Endothelial cell of umbilical vein (primary cell): ENCODE data around the gene MORC1. TPM values are rescaled to one million over a fixed set of nuclear protein-coding genes. Genes with fewer than 3 reads are reported as not detected.

Source experiments
- BruUV-seq: library from RNA; stranded (reverse); fragments of 400-500 nt; replicated peaks from 2 replicates; lab custom pipeline; 2021; lab: Mats Ljungman, UMichigan
- CTCF ChIA-PET: fragments of 300-600, 350-600 bp; sonication (Branson Sonifier 250); formaldehyde crosslinking; loops from one replicate; lab custom pipeline; 2021; ENCODE audit warnings: antibody characterized with exemption, inconsistent platforms; lab: Charles Lee
- POLR2A ChIA-PET: fragments of 300-600, 350-600 bp; sonication (Branson Sonifier 250); formaldehyde crosslinking; loops from one replicate; lab custom pipeline; 2021; ENCODE audit warnings: antibody characterized with exemption, inconsistent platforms; lab: Charles Lee
- DNase-seq: peaks from one replicate; pipeline ENCODE4 v3.0.0-alpha.2; 2011; ENCODE audit warnings: low read depth, low spot score
- FAIRE-seq: peaks from 2 replicates; lab custom pipeline; 2011; peaks lifted over from hg19 to GRCh38; lab: Jason Lieb, UNC
- H2AFZ ChIP-seq: 2 replicates; pipeline ENCODE4 v1.6.0; 2012; ENCODE audit warnings: low read depth, low read length, control low read depth, inconsistent platforms
- H3K27ac ChIP-seq: 2 replicates; pipeline ENCODE4 v1.5.1; 2011; ENCODE audit warnings: low read depth, mild to moderate bottlenecking, control low read depth, low read length, moderate library complexity; ENCODE audit not compliant: insufficient read depth
- H3K27me3 ChIP-seq, 2 experiments: 2 replicates each; pipeline versions ENCODE4 v1.6.0 to v1.6.1; 2011; ENCODE audit warnings: low read length in 2 of 2, mixed read lengths in 1 of 2; ENCODE audit not compliant: control insufficient read depth in 2 of 2, insufficient read depth in 2 of 2
- H3K36me3 ChIP-seq, 2 experiments: 2 replicates in 1 of 2; 3 replicates in 1 of 2; pipeline ENCODE4 v1.5.1; 2011; ENCODE audit warnings: low read length in 2 of 2, mild to moderate bottlenecking in 1 of 2, moderate library complexity in 1 of 2; ENCODE audit not compliant: control insufficient read depth in 2 of 2, insufficient read depth in 2 of 2; ENCODE audit errors: extremely low read depth in 1 of 2
- H3K4me1 ChIP-seq: 3 replicates; pipeline ENCODE4 v1.5.1; 2011; ENCODE audit warnings: mild to moderate bottlenecking, low read length; ENCODE audit not compliant: control insufficient read depth, insufficient read depth; ENCODE audit errors: extremely low read depth
- H3K4me2 ChIP-seq: 2 replicates; pipeline ENCODE4 v1.6.1; 2011; ENCODE audit warnings: low read length, control low read depth, mixed read lengths; ENCODE audit not compliant: insufficient read depth
- H3K4me3 ChIP-seq, 3 experiments: fragments of 200-600 bp in 1 of 3; sonication (generic), shearing (Covaris generic) in 1 of 3; replicated peaks in 1 of 3; 2 replicates each; pipeline ENCODE4 v1.5.1; 2011 to 2016; ENCODE audit warnings: control low read depth in 3 of 3, low read length in 3 of 3, mild to moderate bottlenecking in 2 of 3, inconsistent platforms in 1 of 3, low read depth in 1 of 3, moderate library complexity in 1 of 3; ENCODE audit not compliant: insufficient read depth in 1 of 3
- H3K79me2 ChIP-seq: 2 replicates; pipeline ENCODE4 v1.6.0; 2012; ENCODE audit warnings: low read length, inconsistent platforms; ENCODE audit not compliant: control insufficient read depth, insufficient read depth
- H3K9ac ChIP-seq: replicated peaks from 2 replicates; pipeline ENCODE3; 2011; ENCODE audit warnings: low read length, control low read depth; ENCODE audit not compliant: insufficient read depth; ENCODE audit errors: extremely low read depth
- H3K9me1 ChIP-seq: replicated peaks from 3 replicates; pipeline ENCODE4 v1.6.0; 2011; ENCODE audit warnings: mild to moderate bottlenecking, low read length; ENCODE audit not compliant: control insufficient read depth, insufficient read depth; ENCODE audit errors: extremely low read depth
- H3K9me3 ChIP-seq: replicated peaks from 2 replicates; pipeline ENCODE4 v1.5.1; 2012; ENCODE audit warnings: low read length, inconsistent platforms; ENCODE audit not compliant: control insufficient read depth, insufficient read depth
- H4K20me1 ChIP-seq: replicated peaks from 2 replicates; pipeline ENCODE3; 2011; ENCODE audit warnings: mild to moderate bottlenecking, low read length; ENCODE audit not compliant: control insufficient read depth, insufficient read depth; ENCODE audit errors: extremely low read depth
- CTCF ChIP-seq, 2 donors: IDR thresholded peaks; 1 replicate in 1 of 2; 2 replicates in 1 of 2; pipeline ENCODE4 v1.5.1; 2011; ENCODE audit warnings: low read length in 2 of 2, mild to moderate bottlenecking in 2 of 2, moderate library complexity in 2 of 2, control low read depth in 1 of 2, inconsistent platforms in 1 of 2, low read depth in 1 of 2; ENCODE audit not compliant: insufficient read depth in 1 of 2; ENCODE audit errors: extremely low read depth in 1 of 2
- EZH2 ChIP-seq: IDR thresholded peaks from 2 replicates; pipeline ENCODE4 v1.6.1; 2012; ENCODE audit warnings: borderline replicate concordance, low read depth, mild to moderate bottlenecking, moderate library complexity, low read length, inconsistent platforms; ENCODE audit not compliant: severe bottlenecking
- FOS ChIP-seq: IDR thresholded peaks from 2 replicates; pipeline ENCODE4 v1.6.1; 2011; ENCODE audit warnings: mild to moderate bottlenecking, low read length, moderate library complexity, borderline replicate concordance; ENCODE audit not compliant: insufficient read depth
- GATA2 ChIP-seq: IDR thresholded peaks from 2 replicates; pipeline ENCODE4 v1.7.0; 2011; ENCODE audit warnings: low read depth, mild to moderate bottlenecking, moderate library complexity, mixed read lengths, low read length; ENCODE audit not compliant: insufficient read length, insufficient read depth
- JUN ChIP-seq: IDR thresholded peaks from 2 replicates; pipeline ENCODE4 v1.6.1; 2011; ENCODE audit warnings: borderline replicate concordance, low read depth; ENCODE audit not compliant: insufficient read length, insufficient read depth
- MAX ChIP-seq: IDR thresholded peaks from 2 replicates; pipeline ENCODE4 v1.6.1; 2011; ENCODE audit not compliant: insufficient read depth, insufficient read length
- MYC ChIP-seq: IDR thresholded peaks from one replicate; pipeline ENCODE4 v1.6.1; 2011; ENCODE audit warnings: mild to moderate bottlenecking, low read depth, low read length
- POLR2A ChIP-seq: IDR thresholded peaks from 2 replicates; pipeline ENCODE4 v1.6.1; 2012; ENCODE audit warnings: low read depth, mild to moderate bottlenecking, control low read depth, low read length
- POLR2AphosphoS5 ChIP-seq: IDR thresholded peaks from 2 replicates; pipeline ENCODE4 v1.6.1; 2012; ENCODE audit warnings: low read depth, mild to moderate bottlenecking, control low read depth, low read length, moderate library complexity; ENCODE audit not compliant: insufficient read depth
- dilution Hi-C: fragments of 300-500 bp; cut with MboI; formaldehyde crosslinking; loops from one replicate; pipeline ENCODE4 v1.15.0; 2019; ENCODE audit warnings: low sequenced_read_pairs; ENCODE audit not compliant: extremely low pct_ligation_motif_present
- intact Hi-C: fragments of 100-400 bp; cut with micrococcal nuclease; formaldehyde crosslinking; loops from one replicate; pipeline ENCODE4 v1.10.0; 2022
- polyA plus RNA-seq, 4 experiments: library from polyadenylated mRNA; depleted of rRNA in 3 of 4; stranded (reverse) in 3 of 4; unstranded in 1 of 4; fragments of >200 nt; gene quantifications; 2 replicates each; pipeline versions ENCODE4 v1.2.1 to v1.2.3, GENCODE V29; 2011 to 2012; ENCODE audit warnings: missing spikeins in 1 of 4
- total RNA-seq: library from RNA; stranded (reverse); gene quantifications from 2 replicates; pipeline ENCODE4 v1.2.3, GENCODE V29; 2021

MORC1 gene
- total and polyA plus RNA-seq, 2 donors (not counting 3 experiments of a cell fraction or from before 2014, with no cell fraction given), result not detected

GRCh38 chr3:109125902-109126301 lies 8.0 kb upstream of the MORC1 start:
- dilution Hi-C loops, result no loop called here
- Histone ChIP-seq H3K4me3 (no peak overlapping the region), H2AFZ (no peak overlapping the region)

More at GRCh38 chr3:109125902-109126301, 8.0 kb upstream of the MORC1 start:
- Histone ChIP-seq H4K20me1 (no peaks in the 10 kb centered on the region), H3K27ac (no peak overlapping the region), H3K9ac (no peak overlapping the region), H3K4me1 (no peaks in the 10 kb centered on the region), H3K4me2 (no peak overlapping the region), H3K79me2 (no peaks in the 10 kb centered on the region), H3K9me1 (no peaks in the 10 kb centered on the region), H3K36me3 (no peaks in the 10 kb centered on the region), H3K9me3 (no peaks in the 10 kb centered on the region), H3K27me3 (no peaks in the 10 kb centered on the region)
- BruUV-seq, result no TSS peak
- DNase-seq, result no peak
- intact Hi-C loops, result no loop called here
- ChIA-PET CTCF (no interaction called here), POLR2A (no interaction called here)
- FAIRE-seq, result no peak
- TF ChIP-seq GATA2 (no peak), FOS (no peak), JUN (no peak), MAX (no peak), MYC (no peak), CTCF (IDR thresholded peaks at IDR 0.05; ENCODE audit: extremely low read depth in 1 of 2, insufficient read depth in 1 of 2, low read depth in 1 of 2, low read length in 2 of 2) (no peak), EZH2 (no peak), POLR2AphosphoS5 (no peak), POLR2A (no peak)
